ENCODE data around the gene MYPOP. TPM values are rescaled to one million over a fixed set of nuclear protein-coding genes. Genes with fewer than 3 reads are reported as not detected.

The MYPOP gene
- total RNA-seq, 4 donors from 2014 or later, result 3.8 to 7.9 (median 6.0) TPM

- Histone ChIP-seq H3K4me3 (no peak overlapping the region), H3K36me3 (peaks cover 6 to 45% (median 25%) of the 10 kb centered on the region in 4 donors), H3K9me3 (no peaks in the 10 kb centered on the region), H3K27ac (replicated peaks in 1 of 4) (no peak overlapping the region), H3K4me1 (peaks cover 0 to 14% (median 12%) of the 10 kb centered on the region in 4 donors), H3K27me3 (no peaks in the 10 kb centered on the region)
- intact Hi-C loops (cut with DNase I), result no loop called here
- TF ChIP-seq CTCF (IDR thresholded peaks at IDR 0.05) (no peak), POLR2AphosphoS5 (IDR thresholded peaks at IDR 0.05) (no peak), POLR2A (IDR thresholded peaks at IDR 0.05; ENCODE audit: low read depth) (no peak)
- no peak for DNase-seq (ENCODE audit: extremely low spot score)
- 73% methylated on average over 17 of the region's 17 CpGs for WGBS
These were observed 11.5 kb downstream of the MYPOP start for GRCh38 chr19:45890877-45891276.

GRCh38 chr19:45889210-45889885 is 13.1 kb downstream of the MYPOP start:
- WGBS, result 79% methylated on average over 6 of the region's 6 CpGs
- no peak for DNase-seq (ENCODE audit: extremely low spot score)
- Histone ChIP-seq H3K9me3 (no peaks in the 10 kb centered on the region), H3K4me3 (no peak overlapping the region), H3K27ac (replicated peaks in 1 of 4) (no peak overlapping the region), H3K36me3 (peaks cover 1 to 36% (median 16%) of the 10 kb centered on the region in 4 donors), H3K4me1 (peaks cover 11 to 27% (median 25%) of the 10 kb centered on the region in 4 donors), H3K27me3 (no peaks in the 10 kb centered on the region)
- intact Hi-C loops (cut with DNase I), result no loop called here
- no peak for TF ChIP-seq POLR2A (IDR thresholded peaks at IDR 0.05; ENCODE audit: low read depth)
- no peak for TF ChIP-seq EP300 (IDR thresholded peaks at IDR 0.05)
- no peak for TF ChIP-seq CTCF (IDR thresholded peaks at IDR 0.05)
- no peak for TF ChIP-seq POLR2AphosphoS5 (IDR thresholded peaks at IDR 0.05)

GRCh38 chr19:45887200-45887710 is 15.2 kb downstream of the MYPOP start:
- 41% methylated on average over 10 of the region's 10 CpGs for WGBS
- intact Hi-C loops (cut with DNase I), result loop anchor here (2.0 kb wide), 1 partner anchor 24 kb away; the partner anchor contains the start of gene SYMPK
- Histone ChIP-seq H3K4me1 (peaks cover 32 to 48% (median 46%) of the 10 kb centered on the region in 4 donors), H3K9me3 (no peaks in the 10 kb centered on the region), H3K27me3 (no peaks in the 10 kb centered on the region), H3K36me3 (peaks cover 5 to 36% (median 18%) of the 10 kb centered on the region in 4 donors), H3K4me3 (peak overlapping the region; percentile 68 to 91 (median 78)), H3K27ac (replicated peaks in 1 of 4) (peak overlapping the region; percentile 88 to 93 (median 90))
- TF ChIP-seq CTCF (IDR thresholded peaks at IDR 0.05) (no peak), POLR2A (IDR thresholded peaks at IDR 0.05; ENCODE audit: low read depth) (no peak), EP300 (IDR thresholded peaks at IDR 0.05) (no peak), POLR2AphosphoS5 (IDR thresholded peaks at IDR 0.05) (no peak)
- no peak for DNase-seq (ENCODE audit: extremely low spot score)

- intact Hi-C loops (cut with DNase I), result loop anchor here (2.0 kb wide), 1 partner anchor 24 kb away; the partner anchor contains the start of gene SYMPK
- Histone ChIP-seq H3K9me3 (no peaks in the 10 kb centered on the region), H3K27ac (replicated peaks in 1 of 4) (peak overlapping the region; percentile 88 to 93 (median 90)), H3K4me3 (peak overlapping the region; percentile 68 to 91 (median 78)), H3K27me3 (no peaks in the 10 kb centered on the region), H3K4me1 (peaks cover 32 to 51% (median 49%) of the 10 kb centered on the region in 4 donors), H3K36me3 (peaks cover 5 to 30% (median 18%) of the 10 kb centered on the region in 4 donors)
- TF ChIP-seq POLR2A (IDR thresholded peaks at IDR 0.05; ENCODE audit: low read depth), result peak; percentile 32
- TF ChIP-seq CTCF (IDR thresholded peaks at IDR 0.05), result peak in 1 of 3 experiments; percentile 28
- TF ChIP-seq EP300 (IDR thresholded peaks at IDR 0.05), result no peak
- TF ChIP-seq POLR2AphosphoS5 (IDR thresholded peaks at IDR 0.05), result peak; percentile 91 to 97
- DNase-seq (ENCODE audit: extremely low spot score), result peak; percentile 98
- WGBS, result 2% methylated on average over 28 of the region's 32 CpGs
These were observed 15.8 kb downstream of the MYPOP start for GRCh38 chr19:45886427-45887199.
